Ovary (tissue), 9 donors: ENCODE measurements around the gene ATP8B4. TPM values are rescaled to one million over a fixed set of nuclear protein-coding genes. Genes with fewer than 3 reads are reported as not detected.

Experiments used
- DNase-seq, 5 donors: peaks; one replicate each; pipeline ENCODE4 v3.0.0-alpha.2; 2019 to 2020
- H3K27ac ChIP-seq, 2 donors: fragments of 200-600 bp; one replicate each; pipeline versions ENCODE4 v1.5.1 to v1.8.0; 2019 to 2022
- H3K27me3 ChIP-seq: fragments of 200-600 bp; one replicate; pipeline ENCODE4 v1.8.0; 2022
- H3K36me3 ChIP-seq: fragments of 200-600 bp; sonication (generic); one replicate; pipeline ENCODE4 v1.5.1; 2019
- H3K4me1 ChIP-seq: one replicate; pipeline ENCODE4 v1.8.1; 2013; ENCODE audit warnings: mild to moderate bottlenecking, moderate library complexity; ENCODE audit not compliant: insufficient read depth
- H3K4me3 ChIP-seq: fragments of 200-600 bp; sonication (generic); one replicate; pipeline ENCODE4 v1.5.1; 2017
- H3K9me3 ChIP-seq, 2 donors: fragments of 200-600 bp in 1 of 2; sonication (generic) in 1 of 2; one replicate each; pipeline versions ENCODE4 v1.5.1 to v1.8.1; 2013 to 2019; ENCODE audit warnings: mild to moderate bottlenecking in 1 of 2, moderate library complexity in 1 of 2
- CTCF ChIP-seq, 3 donors: fragments of 450-650 bp in 2 of 3; fragments of 200-600 bp in 1 of 3; IDR thresholded peaks; one replicate each; pipeline versions ENCODE4 v1.5.1 to v1.8.0; 2016 to 2022; ENCODE audit warnings: antibody characterized with exemption in 3 of 3, mild to moderate bottlenecking in 1 of 3
- EP300 ChIP-seq: sonication (generic); formaldehyde crosslinking; IDR thresholded peaks from one replicate; pipeline ENCODE4 v1.6.1; 2017; ENCODE audit warnings: antibody characterized with exemption
- POLR2A ChIP-seq: fragments of 450-650 bp; IDR thresholded peaks from one replicate; pipeline ENCODE4 v1.6.1; 2017; ENCODE audit warnings: antibody characterized with exemption, mild to moderate bottlenecking, moderate library complexity
- WGBS, 3 donors: extraction: QIAGEN DNeasy Blood & Tissue Kit in 1 of 3; methylation state at CpG; one replicate each; pipeline versions ENCODE4 v1.1.5 to v1.1.7; 2013 to 2017; 5-methylcytosine and 5-hydroxymethylcytosine counted together
- intact Hi-C, 4 donors: fragments of 100-400 bp; cut with DNase I; formaldehyde crosslinking; loops; one replicate each; pipeline versions ENCODE4 v1.11.0 to v1.15.1; 2022 to 2023
- polyA plus RNA-seq, 2 donors: library from polyadenylated mRNA; stranded (reverse); fragments of 200-250 nt in 1 of 2; fragments of 350-450 nt in 1 of 2; fragmentation: Illumina TruSeq in 1 of 2; extraction: RNeasy Lipid Tissue Mini Kit (QIAGEN cat#74804) in 1 of 2; gene quantifications; one replicate each; pipeline ENCODE4 v1.2.3, GENCODE V29; 2013 to 2014
- total RNA-seq, 7 donors: library from RNA; depleted of rRNA in 2 of 7; stranded (reverse); fragments of >200 nt in 2 of 7; fragmentation: NEBNext Ultra II Directional in 3 of 7; extraction: Animal tissue kit (Norgen Biotek cat#: 25700) in 3 of 7; gene quantifications; one replicate each; pipeline versions ENCODE4 v1.1.0 to v1.2.4, GENCODE V29; 2016 to 2023
- donor health status: DM: no; HTN: no; CAD: no; lungs with moderate emphysema.
- donor health status: DM: no; HTN: no; CAD: no.
- donor health status: Bipolar disorder and iron deficiency.
- donor health status: DM: yes; HTN: yes; CAD: no.
- donor health status: DM: no; HTN: no; CAD: no.
- donor health status: DM: yes; HTN: yes; CAD: no.

ATP8B4 gene
- total and polyA plus RNA-seq, 9 donors: 3.7 to 14.4 (median 7.1) TPM

- no peaks in the 10 kb centered on the region for H3K27me3 ChIP-seq
- no peak for TF ChIP-seq CTCF (IDR thresholded peaks at IDR 0.05)
- DNase-seq: no peak
- H3K27ac ChIP-seq: no peak overlapping the region
- intact Hi-C loops: no loop called here
- no peak overlapping the region for H3K4me3 ChIP-seq
- H3K9me3 ChIP-seq: no peaks in the 10 kb centered on the region
- no peaks in the 10 kb centered on the region for H3K4me1 ChIP-seq
- H3K36me3 ChIP-seq: no peaks in the 10 kb centered on the region
These were observed 69.2 kb downstream of the ATP8B4 start for GRCh38 chr15:50049871-50050270.

DNA sequence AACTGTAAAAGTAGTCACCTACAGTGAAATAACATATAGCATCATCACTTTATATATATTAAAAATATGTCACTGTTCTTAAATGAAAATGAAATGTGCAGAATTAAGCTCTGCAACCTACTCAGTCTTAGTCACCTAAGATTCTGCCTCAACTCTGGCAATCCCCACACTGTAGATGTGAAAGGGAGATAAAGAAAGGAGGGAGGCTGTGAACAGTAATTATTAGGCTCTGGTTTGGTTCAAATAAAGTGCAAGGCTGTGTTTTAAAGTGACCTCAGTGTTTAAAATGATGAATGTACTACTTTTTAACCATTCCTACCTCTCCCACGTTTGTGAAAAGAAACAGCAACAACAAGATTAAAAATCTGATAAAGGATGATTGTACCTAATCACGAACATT, 72.2 kb downstream of the ATP8B4 start:
- no peaks in the 10 kb centered on the region for H3K36me3 ChIP-seq
- DNase-seq: no peak
- H3K4me3 ChIP-seq: no peak overlapping the region
- H3K27ac ChIP-seq: no peak overlapping the region
- no peaks in the 10 kb centered on the region for H3K4me1 ChIP-seq
- WGBS, 3 donors: 56 to 58% (median 56%) methylated on average over 2 of the region's 2 CpGs
- H3K9me3 ChIP-seq: no peaks in the 10 kb centered on the region
- H3K27me3 ChIP-seq: no peaks in the 10 kb centered on the region
- no peak for TF ChIP-seq POLR2A
- no peak for TF ChIP-seq EP300
- no peak for TF ChIP-seq CTCF (IDR thresholded peaks at IDR 0.05)
- intact Hi-C loops: no loop called here

DNA sequence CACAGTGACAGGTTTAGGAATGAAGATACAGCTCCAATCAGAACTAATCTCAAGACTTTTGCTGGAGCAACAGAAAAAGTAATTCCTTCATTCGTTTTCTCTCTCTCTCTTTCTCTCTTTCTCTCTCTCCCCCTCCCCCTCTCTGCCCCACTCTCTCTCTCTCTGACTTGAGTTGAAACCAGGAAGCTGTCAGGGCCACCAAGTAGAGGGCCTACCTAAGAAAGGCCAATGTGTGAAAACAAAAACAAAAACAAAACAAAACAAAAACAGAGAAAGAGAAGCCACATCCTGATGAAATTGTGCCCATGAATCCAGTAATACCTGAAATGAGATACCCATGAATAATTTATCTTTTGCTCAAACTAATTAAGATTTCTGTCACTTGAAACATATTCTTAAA, 72.9 kb downstream of the ATP8B4 start:
- TF ChIP-seq POLR2A: no peak
- no peak for TF ChIP-seq EP300
- no peak for TF ChIP-seq CTCF (IDR thresholded peaks at IDR 0.05)
- no peak overlapping the region for H3K27ac ChIP-seq
- H3K4me3 ChIP-seq: no peak overlapping the region
- no peaks in the 10 kb centered on the region for H3K4me1 ChIP-seq
- intact Hi-C loops: no loop called here
- H3K27me3 ChIP-seq: no peaks in the 10 kb centered on the region
- DNase-seq: no peak
- no peaks in the 10 kb centered on the region for H3K36me3 ChIP-seq
- H3K9me3 ChIP-seq: no peaks in the 10 kb centered on the region
- WGBS, 3 donors: 72 to 87% (median 76%) methylated on average over 1 of the region's 1 CpG

DNA sequence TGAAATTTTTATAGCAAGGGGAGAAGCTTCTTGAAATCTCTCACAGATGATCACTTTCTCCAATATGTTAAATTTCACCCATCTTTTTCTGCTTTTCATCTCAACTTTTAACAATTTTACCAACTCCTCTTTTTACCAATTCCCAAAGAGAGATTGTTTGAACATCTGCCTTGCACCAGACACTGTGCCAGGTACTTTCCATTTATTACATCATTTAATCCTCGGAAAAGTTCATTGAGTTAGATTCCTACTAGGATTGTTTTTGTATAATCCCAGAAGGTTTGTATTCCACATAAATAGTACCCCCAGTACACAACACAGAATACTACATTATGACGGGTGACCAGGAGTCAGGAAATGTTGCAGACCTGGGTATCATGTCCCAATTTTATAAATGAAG, 74.1 kb downstream of the ATP8B4 start:
- intact Hi-C loops: no loop called here
- DNase-seq: no peak
- H3K27ac ChIP-seq: no peak overlapping the region
- no peaks in the 10 kb centered on the region for H3K36me3 ChIP-seq
- no peaks in the 10 kb centered on the region for H3K4me1 ChIP-seq
- no peaks in the 10 kb centered on the region for H3K27me3 ChIP-seq
- TF ChIP-seq EP300: no peak
- TF ChIP-seq CTCF (IDR thresholded peaks at IDR 0.05): no peak
- no peak for TF ChIP-seq POLR2A
- 25 to 85% (median 37%) methylated on average over 2 of the region's 2 CpGs for WGBS, 3 donors
- H3K4me3 ChIP-seq: no peak overlapping the region
- no peaks in the 10 kb centered on the region for H3K9me3 ChIP-seq

GRCh38 chr15:50044406-50044805, 74.6 kb downstream of the ATP8B4 start:
- no peaks in the 10 kb centered on the region for H3K4me1 ChIP-seq
- no peak overlapping the region for H3K27ac ChIP-seq
- H3K9me3 ChIP-seq: no peaks in the 10 kb centered on the region
- H3K27me3 ChIP-seq: no peaks in the 10 kb centered on the region
- intact Hi-C loops: no loop called here
- H3K4me3 ChIP-seq: no peak overlapping the region
- TF ChIP-seq CTCF (IDR thresholded peaks at IDR 0.05) (no peak), POLR2A (no peak), EP300 (no peak)
- no peak for DNase-seq
- H3K36me3 ChIP-seq: no peaks in the 10 kb centered on the region
